GM20431 (cell line): ENCODE data around the gene SLC26A11.
"Not testable (repeated sequence)": the region's sequence is repeated elsewhere in the genome, so short reads cannot be mapped to it uniquely, and the experiment has no call there.

Experiments used
- in situ Hi-C: fragments of 300-500 bp; cut with MseI, MboI; formaldehyde crosslinking; loops from one replicate; pipeline ENCODE4 v1.15.0; 2020; ENCODE audit warnings: low sequenced_read_pairs; ENCODE audit not compliant: unreplicated experiment

SLC26A11 gene

GRCh38 chr17:80295146-80295545, 74.9 kb downstream of the SLC26A11 start:
- in situ Hi-C loops: no loop called here

DNA sequence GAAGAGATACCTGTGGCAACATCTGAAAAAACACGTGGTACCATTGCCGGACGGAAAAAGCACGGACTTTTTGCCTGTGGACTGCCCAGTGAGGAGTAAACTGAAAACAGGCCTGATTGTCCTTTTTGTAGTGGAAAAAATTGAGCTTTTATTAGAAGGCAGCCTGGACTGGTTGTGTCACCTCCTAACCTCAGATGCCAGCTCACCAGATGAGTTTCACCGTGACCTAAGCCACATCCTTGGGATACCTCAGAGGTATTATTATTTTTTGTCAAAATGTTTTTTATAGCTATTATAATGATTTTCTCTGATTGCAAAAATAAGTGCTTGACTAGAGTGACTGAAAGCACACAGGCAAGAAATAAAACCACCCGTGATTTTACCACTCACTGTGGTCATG, 75.3 kb downstream of the SLC26A11 start:
- in situ Hi-C loops: no loop called here

DNA sequence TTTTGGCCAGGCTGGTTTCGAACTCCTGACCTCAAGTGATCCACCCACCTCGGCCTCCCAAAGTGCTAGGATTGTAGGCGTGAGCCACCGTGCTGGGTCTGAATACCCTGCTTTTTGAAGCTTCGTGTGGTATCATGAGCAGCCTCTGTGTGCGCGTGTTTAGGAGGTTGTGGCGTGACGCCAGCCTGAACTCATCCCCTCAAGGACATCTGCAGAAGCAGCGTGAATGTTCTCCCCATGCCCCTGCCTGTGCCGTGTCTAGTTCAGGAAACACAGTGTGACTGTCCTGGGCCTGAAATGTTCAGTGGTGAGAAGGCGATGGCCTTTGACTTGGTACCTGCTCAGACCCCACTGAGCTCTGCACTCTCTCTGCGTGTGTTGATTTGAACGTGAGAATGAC, 76.0 kb downstream of the SLC26A11 start:
- in situ Hi-C loops: no loop called here

GRCh38 chr17:80297996-80298560, 77.9 kb downstream of the SLC26A11 start:
- in situ Hi-C loops: no loop called here

GRCh38 chr17:80299350-80300100, 79.3 kb downstream of the SLC26A11 start:
- in situ Hi-C loops: not testable (repeated sequence)

GRCh38 chr17:80300756-80301155, 80.5 kb downstream of the SLC26A11 start:
- in situ Hi-C loops: not testable (repeated sequence)
